Left lung (tissue), 10 donors: ENCODE measurements around the gene OSBPL1A. TPM values are rescaled to one million over a fixed set of nuclear protein-coding genes. Genes with fewer than 3 reads are reported as not detected.
"Not testable (repeated sequence)": the region's sequence is repeated elsewhere in the genome, so short reads cannot be mapped to it uniquely, and the experiment has no call there.

Experiments used
- ATAC-seq: fragments of 200-7000 bp; cut with Tn5 transposase; one replicate; pipeline ENCODE4 v1.9.1; 2020; ENCODE audit warnings: moderate library complexity
- DNase-seq, 4 donors: peaks; one replicate each; pipeline ENCODE4 v3.0.0-alpha.2; 2013 to 2020
- H3K27ac ChIP-seq, 2 donors: fragments of 200-600 bp; sonication (generic) in 1 of 2; one replicate each; pipeline versions ENCODE4 v1.5.0 to v1.8.0; 2020 to 2021
- H3K27me3 ChIP-seq, 2 donors: fragments of 200-600 bp; sonication (generic) in 1 of 2; one replicate each; pipeline versions ENCODE4 v1.5.0 to v1.8.0; 2020 to 2021
- H3K36me3 ChIP-seq, 2 donors: fragments of 200-600 bp; sonication (generic) in 1 of 2; one replicate each; pipeline versions ENCODE4 v1.5.0 to v1.8.0; 2020 to 2021
- H3K4me1 ChIP-seq, 2 donors: fragments of 200-600 bp; one replicate each; pipeline ENCODE4 v1.8.0; 2021
- H3K4me3 ChIP-seq, 2 donors: fragments of 200-600 bp; sonication (generic) in 1 of 2; one replicate each; pipeline versions ENCODE4 v1.5.0 to v1.8.0; 2020 to 2021; ENCODE audit warnings: mild to moderate bottlenecking in 1 of 2
- H3K9me3 ChIP-seq, 2 donors: fragments of 200-600 bp; sonication (generic) in 1 of 2; one replicate each; pipeline versions ENCODE4 v1.5.0 to v1.8.0; 2020 to 2021
- CTCF ChIP-seq, 2 donors: fragments of 200-600 bp; sonication (generic) in 1 of 2; IDR thresholded peaks; one replicate each; pipeline versions ENCODE4 v1.5.0 to v1.8.0; 2021; ENCODE audit warnings: antibody characterized with exemption in 2 of 2
- intact Hi-C, 2 donors: fragments of 100-400 bp; cut with DNase I; formaldehyde crosslinking; loops; one replicate each; pipeline versions ENCODE4 v1.11.2 to v1.14.2; 2022
- polyA plus RNA-seq, 6 donors: library from polyadenylated mRNA; unstranded; fragments of 120-200 nt; gene quantifications; one replicate each; pipeline ENCODE4 v1.2.1, GENCODE V29; 2013; ENCODE audit not compliant: insufficient read length in 6 of 6
- total RNA-seq, 2 donors: library from RNA; stranded (reverse); fragmentation: NEBNext Ultra II Directional; extraction: Animal tissue kit (Norgen Biotek cat#: 25700); gene quantifications; one replicate each; pipeline ENCODE4 v1.2.1, GENCODE V29; 2021
- donor health status: DM: no; HTN: yes; CAD: no.
- donor health status: DM: no; HTN: no; CAD: no.

The OSBPL1A gene
- total and polyA plus RNA-seq, 8 donors: 29.6 to 65.7 (median 55.1) TPM

GRCh38 chr18:24153397-24153796 is 244.2 kb downstream of the OSBPL1A start:
- no peak overlapping the region for H3K4me3 ChIP-seq
- no peaks in the 10 kb centered on the region for H3K27me3 ChIP-seq
- peaks cover 0 to 46% of the 10 kb centered on the region in 2 donors for H3K36me3 ChIP-seq
- ATAC-seq: no peak
- no peak overlapping the region for H3K27ac ChIP-seq
- no peaks in the 10 kb centered on the region for H3K9me3 ChIP-seq
- TF ChIP-seq CTCF (IDR thresholded peaks at IDR 0.05): no peak
- no peak for DNase-seq
- intact Hi-C loops: no loop called here
- H3K4me1 ChIP-seq: no peaks in the 10 kb centered on the region

- H3K27me3 ChIP-seq, H3K4me1 ChIP-seq, intact Hi-C loops, H3K4me3 ChIP-seq, H3K9me3 ChIP-seq, ATAC-seq, H3K27ac ChIP-seq, DNase-seq: not testable (repeated sequence)
- H3K36me3 ChIP-seq: peaks cover 0 to 15% of the 10 kb centered on the region in 2 donors
Measured at GRCh38 chr18:24149591-24149990, 248.0 kb downstream of the OSBPL1A start.

GRCh38 chr18:24142376-24142775 is 255.2 kb downstream of the OSBPL1A start:
- no peak for ATAC-seq
- Histone ChIP-seq H3K9me3 (no peaks in the 10 kb centered on the region), H3K4me1 (peaks cover 4 to 14% of the 10 kb centered on the region in 2 donors), H3K27me3 (peaks cover 4 to 23% of the 10 kb centered on the region in 2 donors), H3K27ac (no peak overlapping the region), H3K36me3 (no peaks in the 10 kb centered on the region), H3K4me3 (no peak overlapping the region)
- TF ChIP-seq CTCF (IDR thresholded peaks at IDR 0.05): no peak
- intact Hi-C loops: no loop called here
- no peak for DNase-seq

GRCh38 chr18:24140697-24141096 is 256.9 kb downstream of the OSBPL1A start:
- Histone ChIP-seq H3K4me3 (no peak overlapping the region), H3K27me3 (peaks cover 4 to 23% of the 10 kb centered on the region in 2 donors), H3K36me3 (no peaks in the 10 kb centered on the region), H3K27ac (no peak overlapping the region), H3K4me1 (peaks cover 4 to 14% of the 10 kb centered on the region in 2 donors), H3K9me3 (no peaks in the 10 kb centered on the region)
- no peak for TF ChIP-seq CTCF (IDR thresholded peaks at IDR 0.05)
- intact Hi-C loops: no loop called here
- ATAC-seq (no peak), DNase-seq (no peak)

GRCh38 chr18:24138789-24139616 is 258.6 kb downstream of the OSBPL1A start, which contains the start of gene CABYR:
TSS of gene CABYR (plus strand) at chr18:24139062. CDS start at chr18:24143115, 4,053 bp downstream.
- intact Hi-C loops: no loop called here
- peak within 1 kb of the TSS in 1 of 2 donors; percentile 15 for H3K27ac ChIP-seq
- peaks cover 4 to 14% of the 10 kb centered on the region in 2 donors for H3K4me1 ChIP-seq
- ATAC-seq (peak; percentile 89), DNase-seq (peak; percentile 46 to 91 (median 70))
- no peak for TF ChIP-seq CTCF (IDR thresholded peaks at IDR 0.05)
- H3K36me3 ChIP-seq: no peaks in the 10 kb centered on the region
- H3K4me3 ChIP-seq: peak within 1 kb of the TSS; percentile 48 to 50
- H3K9me3 ChIP-seq: no peaks in the 10 kb centered on the region
- H3K27me3 ChIP-seq: peaks cover 4 to 23% of the 10 kb centered on the region in 2 donors
